Endothelial cell of umbilical vein (primary cell): Measurements from ENCODE around the gene MRPS27. TPM values are rescaled to one million over a fixed set of nuclear protein-coding genes. Genes with fewer than 3 reads are reported as not detected.

Experiments used
- BruUV-seq: library from RNA; stranded (reverse); fragments of 400-500 nt; replicated peaks from 2 replicates; lab custom pipeline; 2021; lab: Mats Ljungman, UMichigan
- CTCF ChIA-PET: fragments of 300-600, 350-600 bp; sonication (Branson Sonifier 250); formaldehyde crosslinking; loops from one replicate; lab custom pipeline; 2021; ENCODE audit warnings: antibody characterized with exemption, inconsistent platforms; lab: Charles Lee
- POLR2A ChIA-PET: fragments of 300-600, 350-600 bp; sonication (Branson Sonifier 250); formaldehyde crosslinking; loops from one replicate; lab custom pipeline; 2021; ENCODE audit warnings: antibody characterized with exemption, inconsistent platforms; lab: Charles Lee
- DNase-seq: peaks from one replicate; pipeline ENCODE4 v3.0.0-alpha.2; 2011; ENCODE audit warnings: low read depth, low spot score
- FAIRE-seq: peaks from 2 replicates; lab custom pipeline; 2011; peaks lifted over from hg19 to GRCh38; lab: Jason Lieb, UNC
- H2AFZ ChIP-seq: 2 replicates; pipeline ENCODE4 v1.6.0; 2012; ENCODE audit warnings: low read depth, low read length, control low read depth, inconsistent platforms
- H3K27ac ChIP-seq: 2 replicates; pipeline ENCODE4 v1.5.1; 2011; ENCODE audit warnings: low read depth, mild to moderate bottlenecking, control low read depth, low read length, moderate library complexity; ENCODE audit not compliant: insufficient read depth
- H3K27me3 ChIP-seq, 2 experiments: 2 replicates each; pipeline versions ENCODE4 v1.6.0 to v1.6.1; 2011; ENCODE audit warnings: low read length in 2 of 2, mixed read lengths in 1 of 2; ENCODE audit not compliant: control insufficient read depth in 2 of 2, insufficient read depth in 2 of 2
- H3K36me3 ChIP-seq, 2 experiments: 2 replicates in 1 of 2; 3 replicates in 1 of 2; pipeline ENCODE4 v1.5.1; 2011; ENCODE audit warnings: low read length in 2 of 2, mild to moderate bottlenecking in 1 of 2, moderate library complexity in 1 of 2; ENCODE audit not compliant: control insufficient read depth in 2 of 2, insufficient read depth in 2 of 2; ENCODE audit errors: extremely low read depth in 1 of 2
- H3K4me1 ChIP-seq: 3 replicates; pipeline ENCODE4 v1.5.1; 2011; ENCODE audit warnings: mild to moderate bottlenecking, low read length; ENCODE audit not compliant: control insufficient read depth, insufficient read depth; ENCODE audit errors: extremely low read depth
- H3K4me2 ChIP-seq: 2 replicates; pipeline ENCODE4 v1.6.1; 2011; ENCODE audit warnings: low read length, control low read depth, mixed read lengths; ENCODE audit not compliant: insufficient read depth
- H3K4me3 ChIP-seq, 3 experiments: fragments of 200-600 bp in 1 of 3; sonication (generic), shearing (Covaris generic) in 1 of 3; replicated peaks in 1 of 3; 2 replicates each; pipeline ENCODE4 v1.5.1; 2011 to 2016; ENCODE audit warnings: control low read depth in 3 of 3, low read length in 3 of 3, mild to moderate bottlenecking in 2 of 3, inconsistent platforms in 1 of 3, low read depth in 1 of 3, moderate library complexity in 1 of 3; ENCODE audit not compliant: insufficient read depth in 1 of 3
- H3K79me2 ChIP-seq: 2 replicates; pipeline ENCODE4 v1.6.0; 2012; ENCODE audit warnings: low read length, inconsistent platforms; ENCODE audit not compliant: control insufficient read depth, insufficient read depth
- H3K9ac ChIP-seq: replicated peaks from 2 replicates; pipeline ENCODE3; 2011; ENCODE audit warnings: low read length, control low read depth; ENCODE audit not compliant: insufficient read depth; ENCODE audit errors: extremely low read depth
- H3K9me1 ChIP-seq: replicated peaks from 3 replicates; pipeline ENCODE4 v1.6.0; 2011; ENCODE audit warnings: mild to moderate bottlenecking, low read length; ENCODE audit not compliant: control insufficient read depth, insufficient read depth; ENCODE audit errors: extremely low read depth
- H3K9me3 ChIP-seq: replicated peaks from 2 replicates; pipeline ENCODE4 v1.5.1; 2012; ENCODE audit warnings: low read length, inconsistent platforms; ENCODE audit not compliant: control insufficient read depth, insufficient read depth
- H4K20me1 ChIP-seq: replicated peaks from 2 replicates; pipeline ENCODE3; 2011; ENCODE audit warnings: mild to moderate bottlenecking, low read length; ENCODE audit not compliant: control insufficient read depth, insufficient read depth; ENCODE audit errors: extremely low read depth
- CTCF ChIP-seq, 2 donors: IDR thresholded peaks; 1 replicate in 1 of 2; 2 replicates in 1 of 2; pipeline ENCODE4 v1.5.1; 2011; ENCODE audit warnings: low read length in 2 of 2, mild to moderate bottlenecking in 2 of 2, moderate library complexity in 2 of 2, control low read depth in 1 of 2, inconsistent platforms in 1 of 2, low read depth in 1 of 2; ENCODE audit not compliant: insufficient read depth in 1 of 2; ENCODE audit errors: extremely low read depth in 1 of 2
- EZH2 ChIP-seq: IDR thresholded peaks from 2 replicates; pipeline ENCODE4 v1.6.1; 2012; ENCODE audit warnings: borderline replicate concordance, low read depth, mild to moderate bottlenecking, moderate library complexity, low read length, inconsistent platforms; ENCODE audit not compliant: severe bottlenecking
- FOS ChIP-seq: IDR thresholded peaks from 2 replicates; pipeline ENCODE4 v1.6.1; 2011; ENCODE audit warnings: mild to moderate bottlenecking, low read length, moderate library complexity, borderline replicate concordance; ENCODE audit not compliant: insufficient read depth
- GATA2 ChIP-seq: IDR thresholded peaks from 2 replicates; pipeline ENCODE4 v1.7.0; 2011; ENCODE audit warnings: low read depth, mild to moderate bottlenecking, moderate library complexity, mixed read lengths, low read length; ENCODE audit not compliant: insufficient read length, insufficient read depth
- JUN ChIP-seq: IDR thresholded peaks from 2 replicates; pipeline ENCODE4 v1.6.1; 2011; ENCODE audit warnings: borderline replicate concordance, low read depth; ENCODE audit not compliant: insufficient read length, insufficient read depth
- MAX ChIP-seq: IDR thresholded peaks from 2 replicates; pipeline ENCODE4 v1.6.1; 2011; ENCODE audit not compliant: insufficient read depth, insufficient read length
- MYC ChIP-seq: IDR thresholded peaks from one replicate; pipeline ENCODE4 v1.6.1; 2011; ENCODE audit warnings: mild to moderate bottlenecking, low read depth, low read length
- POLR2A ChIP-seq: IDR thresholded peaks from 2 replicates; pipeline ENCODE4 v1.6.1; 2012; ENCODE audit warnings: low read depth, mild to moderate bottlenecking, control low read depth, low read length
- POLR2AphosphoS5 ChIP-seq: IDR thresholded peaks from 2 replicates; pipeline ENCODE4 v1.6.1; 2012; ENCODE audit warnings: low read depth, mild to moderate bottlenecking, control low read depth, low read length, moderate library complexity; ENCODE audit not compliant: insufficient read depth
- dilution Hi-C: fragments of 300-500 bp; cut with MboI; formaldehyde crosslinking; loops from one replicate; pipeline ENCODE4 v1.15.0; 2019; ENCODE audit warnings: low sequenced_read_pairs; ENCODE audit not compliant: extremely low pct_ligation_motif_present
- intact Hi-C: fragments of 100-400 bp; cut with micrococcal nuclease; formaldehyde crosslinking; loops from one replicate; pipeline ENCODE4 v1.10.0; 2022
- polyA plus RNA-seq, 4 experiments: library from polyadenylated mRNA; depleted of rRNA in 3 of 4; stranded (reverse) in 3 of 4; unstranded in 1 of 4; fragments of >200 nt; gene quantifications; 2 replicates each; pipeline versions ENCODE4 v1.2.1 to v1.2.3, GENCODE V29; 2011 to 2012; ENCODE audit warnings: missing spikeins in 1 of 4
- total RNA-seq: library from RNA; stranded (reverse); gene quantifications from 2 replicates; pipeline ENCODE4 v1.2.3, GENCODE V29; 2021

Gene MRPS27
- total and polyA plus RNA-seq, 2 donors (not counting 3 experiments of a cell fraction or from before 2014, with no cell fraction given), result 56.0 to 67.1 TPM

GRCh38 chr5:72221099-72221498 lies 98.9 kb downstream of the MRPS27 start:
- CTCF ChIA-PET, result interaction anchor here (1.1 kb wide), 2 partner anchors 8 to 87 kb away, joined by 3 read pairs; no protein-coding TSS in a partner anchor
- no peak for TF ChIP-seq POLR2AphosphoS5
- TF ChIP-seq CTCF (IDR thresholded peaks at IDR 0.05; ENCODE audit: extremely low read depth in 1 of 2, insufficient read depth in 1 of 2, low read depth in 1 of 2, low read length in 2 of 2), result no peak
- no peak for TF ChIP-seq JUN

GRCh38 chr5:72216756-72217155 lies 103.3 kb downstream of the MRPS27 start:
- no peak overlapping the region for H3K27ac ChIP-seq
- intact Hi-C loops (no loop called here), dilution Hi-C loops (no loop called here)
- no TSS peak for BruUV-seq
- no peak for FAIRE-seq
- ChIA-PET POLR2A (interaction anchor here (0.6 to 0.7 kb wide), 2 partner anchors 68 to 89 kb away, joined by 3 read pairs; no protein-coding TSS in a partner anchor), CTCF (interaction anchor here (1.0 to 2.2 kb wide), 4 partner anchors 8 to 91 kb away, joined by 3 to 7 read pairs (median 6); no protein-coding TSS in a partner anchor)
- peaks cover 4% of the 10 kb centered on the region for H3K4me1 ChIP-seq
- H4K20me1 ChIP-seq, result no peaks in the 10 kb centered on the region
- H3K79me2 ChIP-seq, result no peaks in the 10 kb centered on the region
- TF ChIP-seq MAX, result no peak
- TF ChIP-seq CTCF (IDR thresholded peaks at IDR 0.05; ENCODE audit: extremely low read depth in 1 of 2, insufficient read depth in 1 of 2, low read depth in 1 of 2, low read length in 2 of 2), result no peak
- TF ChIP-seq JUN, result no peak
- no peak for TF ChIP-seq FOS
- TF ChIP-seq POLR2A, result no peak
- TF ChIP-seq GATA2, result no peak
- TF ChIP-seq POLR2AphosphoS5, result no peak
- no peak for TF ChIP-seq MYC
- TF ChIP-seq EZH2, result no peak
- H3K36me3 ChIP-seq, result peaks cover 3 to 16% of the 10 kb centered on the region in 2 experiments
- no peak for DNase-seq
- H3K4me3 ChIP-seq, result no peak overlapping the region
- H2AFZ ChIP-seq, result no peak overlapping the region
- no peaks in the 10 kb centered on the region for H3K9me3 ChIP-seq
- no peak overlapping the region for H3K4me2 ChIP-seq
- no peaks in the 10 kb centered on the region for H3K27me3 ChIP-seq
- no peak overlapping the region for H3K9ac ChIP-seq
- H3K9me1 ChIP-seq, result no peaks in the 10 kb centered on the region

More at GRCh38 chr5:72221099-72221498, 98.9 kb downstream of the MRPS27 start:
- Histone ChIP-seq H3K9ac (no peak overlapping the region), H2AFZ (no peak overlapping the region), H3K4me3 (no peak overlapping the region), H3K4me1 (no peaks in the 10 kb centered on the region), H3K27me3 (no peaks in the 10 kb centered on the region), H3K9me1 (no peaks in the 10 kb centered on the region), H3K79me2 (no peaks in the 10 kb centered on the region), H3K4me2 (no peak overlapping the region), H3K9me3 (no peaks in the 10 kb centered on the region), H3K36me3 (peaks cover 14 to 32% of the 10 kb centered on the region in 2 experiments), H4K20me1 (no peaks in the 10 kb centered on the region), H3K27ac (no peak overlapping the region)
- no peak for FAIRE-seq
- dilution Hi-C loops (no loop called here), intact Hi-C loops (no loop called here)
- no TSS peak for BruUV-seq
- no peak for DNase-seq
- POLR2A ChIA-PET, result interaction anchor here (0.6 kb wide), 1 partner anchor 39 kb away, joined by 9 read pairs; no protein-coding TSS in a partner anchor
